ENCODE measurements around the gene GABRB1. TPM values are rescaled to one million over a fixed set of nuclear protein-coding genes. Genes with fewer than 3 reads are reported as not detected.

GABRB1 gene
- total and polyA plus RNA-seq, 2 donors (not counting 3 experiments of a cell fraction or from before 2014, with no cell fraction given), result not detected

GRCh38 chr4:47337893-47338292 is 306.5 kb downstream of the GABRB1 start:
- no TSS peak for BruUV-seq (replicated peaks)
- Histone ChIP-seq H3K4me1 (ENCODE audit: control insufficient read depth, extremely low read depth, insufficient read depth, low read length) (no peaks in the 10 kb centered on the region), H3K36me3 (ENCODE audit: control insufficient read depth in 2 of 2, extremely low read depth in 1 of 2, insufficient read depth in 2 of 2, low read length in 2 of 2) (no peaks in the 10 kb centered on the region), H3K9me3 (replicated peaks; ENCODE audit: control insufficient read depth, insufficient read depth, low read length) (no peaks in the 10 kb centered on the region), H3K27ac (ENCODE audit: insufficient read depth, low read depth, low read length) (no peak overlapping the region), H3K4me2 (ENCODE audit: insufficient read depth, low read length) (no peak overlapping the region), H4K20me1 (replicated peaks; ENCODE audit: control insufficient read depth, extremely low read depth, insufficient read depth, low read length) (no peaks in the 10 kb centered on the region), H3K27me3 (ENCODE audit: control insufficient read depth in 2 of 2, insufficient read depth in 2 of 2, low read length in 2 of 2) (no peaks in the 10 kb centered on the region), H2AFZ (ENCODE audit: low read depth, low read length) (no peak overlapping the region), H3K9ac (replicated peaks; ENCODE audit: extremely low read depth, insufficient read depth, low read length) (no peak overlapping the region), H3K9me1 (replicated peaks; ENCODE audit: control insufficient read depth, extremely low read depth, insufficient read depth, low read length) (no peaks in the 10 kb centered on the region), H3K79me2 (ENCODE audit: control insufficient read depth, insufficient read depth, low read length) (no peaks in the 10 kb centered on the region), H3K4me3 (replicated peaks in 1 of 3; ENCODE audit: insufficient read depth in 1 of 3, low read depth in 1 of 3, low read length in 3 of 3) (no peak overlapping the region)
- no peak for DNase-seq (ENCODE audit: low read depth, low spot score)
- ChIA-PET POLR2A (no interaction called here), CTCF (no interaction called here)
- intact Hi-C loops (cut with micrococcal nuclease), result no loop called here
- dilution Hi-C loops (cut with MboI; ENCODE audit: extremely low pct_ligation_motif_present, low sequenced_read_pairs), result no loop called here
- TF ChIP-seq JUN (IDR thresholded peaks at IDR 0.05; ENCODE audit: borderline replicate concordance, insufficient read depth, insufficient read length, low read depth), result no peak
- TF ChIP-seq GATA2 (IDR thresholded peaks at IDR 0.05; ENCODE audit: insufficient read depth, insufficient read length, low read depth, low read length), result no peak
- TF ChIP-seq POLR2AphosphoS5 (IDR thresholded peaks at IDR 0.05; ENCODE audit: insufficient read depth, low read depth, low read length), result no peak
- TF ChIP-seq MYC (IDR thresholded peaks at IDR 0.05; ENCODE audit: low read depth, low read length), result no peak
- no peak for TF ChIP-seq EZH2 (IDR thresholded peaks at IDR 0.05; ENCODE audit: borderline replicate concordance, low read depth, low read length, severe bottlenecking)
- no peak for TF ChIP-seq FOS (IDR thresholded peaks at IDR 0.05; ENCODE audit: borderline replicate concordance, insufficient read depth, low read length)
- no peak for TF ChIP-seq CTCF (IDR thresholded peaks at IDR 0.05; ENCODE audit: extremely low read depth in 1 of 2, insufficient read depth in 1 of 2, low read depth in 1 of 2, low read length in 2 of 2)
- no peak for TF ChIP-seq POLR2A (IDR thresholded peaks at IDR 0.05; ENCODE audit: low read depth, low read length)
- TF ChIP-seq, protein P1, sequence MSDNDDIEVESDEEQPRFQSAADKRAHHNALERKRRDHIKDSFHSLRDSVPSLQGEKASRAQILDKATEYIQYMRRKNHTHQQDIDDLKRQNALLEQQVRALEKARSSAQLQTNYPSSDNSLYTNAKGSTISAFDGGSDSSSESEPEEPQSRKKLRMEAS (IDR thresholded peaks at IDR 0.05; ENCODE audit: insufficient read depth, insufficient read length), result no peak
- no peak for FAIRE-seq

Data from endothelial cell of umbilical vein (primary cell).